DMS 273 treated with DMSO at 0.1 percent for 48 hours (cell line): Measurements from ENCODE around the gene NMRAL1.

Source experiments
- DNase-seq: peaks from one replicate; lab custom pipeline; 2025; lab: John Stamatoyannopoulos, UW

Gene NMRAL1

DNA sequence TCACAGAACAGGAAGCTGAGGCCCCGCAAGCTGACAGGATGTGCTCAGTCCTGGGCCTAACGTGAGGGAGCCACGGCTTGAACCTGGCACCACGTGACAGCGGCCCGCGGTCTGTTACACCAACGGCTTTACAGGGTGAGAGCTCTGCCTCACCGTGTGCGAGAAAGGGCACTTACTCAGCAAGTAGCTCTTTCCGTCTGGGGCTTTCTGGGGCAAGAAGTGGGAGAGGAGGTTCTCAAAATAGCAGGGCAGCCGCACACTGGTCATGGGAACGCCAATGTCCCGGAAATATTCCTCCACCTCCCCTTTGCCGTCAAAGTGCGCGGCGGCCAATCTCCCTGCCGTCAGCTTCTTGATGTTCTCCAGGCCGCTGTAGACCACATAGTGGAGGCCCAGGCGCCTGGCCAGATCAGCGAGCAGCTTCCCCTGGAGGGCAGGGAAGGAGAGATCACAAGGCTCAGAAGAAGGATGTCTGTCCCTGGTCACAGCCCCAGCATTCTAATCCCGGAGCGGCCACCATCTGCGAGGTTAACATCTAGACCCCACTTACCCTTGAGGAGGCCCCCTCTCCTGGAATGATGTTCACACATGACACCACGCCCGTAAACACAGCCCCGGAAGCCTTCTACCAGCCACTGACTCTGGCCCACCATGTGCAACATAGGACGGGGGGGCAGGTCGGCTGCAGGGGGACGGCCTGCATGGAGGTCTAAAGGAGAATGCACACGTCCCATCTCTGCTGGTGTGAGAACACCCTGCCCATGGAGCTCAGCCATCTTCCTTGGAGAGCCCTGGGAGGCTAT lies 8.2 kb downstream of the NMRAL1 start:
- DNase-seq = no peak

DNA sequence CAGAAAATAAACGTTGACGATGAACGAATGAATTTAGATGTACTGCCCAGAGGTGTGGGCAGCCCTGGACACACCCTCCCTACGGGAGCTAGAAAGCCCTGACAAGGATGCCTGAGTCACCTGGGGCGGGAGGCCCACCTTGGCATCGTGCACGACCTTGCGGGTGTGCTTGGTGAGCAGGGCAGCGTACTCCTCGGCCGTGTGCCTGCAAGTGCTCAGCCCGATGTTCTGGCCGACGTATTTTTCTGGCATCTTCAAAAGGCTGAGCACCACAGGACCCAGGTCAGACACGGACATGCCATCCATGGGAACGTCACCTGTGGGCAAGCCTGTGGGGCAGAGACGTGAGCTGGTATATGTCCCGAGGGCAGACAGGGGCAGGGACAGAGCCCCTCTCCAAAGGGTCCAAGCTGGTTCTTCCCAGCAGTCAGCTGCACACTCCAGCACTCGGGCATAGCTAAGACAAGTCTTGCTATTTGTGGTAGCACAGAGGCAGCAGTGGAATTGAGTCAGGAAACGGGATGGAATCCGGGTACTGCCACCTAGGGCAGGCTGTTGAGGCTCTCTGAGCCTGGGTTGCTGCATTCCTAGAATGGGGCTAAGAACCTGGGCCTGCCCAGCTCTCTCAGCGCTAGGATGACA lies 10.8 kb downstream of the NMRAL1 start:
- DNase-seq = no peak

DNA sequence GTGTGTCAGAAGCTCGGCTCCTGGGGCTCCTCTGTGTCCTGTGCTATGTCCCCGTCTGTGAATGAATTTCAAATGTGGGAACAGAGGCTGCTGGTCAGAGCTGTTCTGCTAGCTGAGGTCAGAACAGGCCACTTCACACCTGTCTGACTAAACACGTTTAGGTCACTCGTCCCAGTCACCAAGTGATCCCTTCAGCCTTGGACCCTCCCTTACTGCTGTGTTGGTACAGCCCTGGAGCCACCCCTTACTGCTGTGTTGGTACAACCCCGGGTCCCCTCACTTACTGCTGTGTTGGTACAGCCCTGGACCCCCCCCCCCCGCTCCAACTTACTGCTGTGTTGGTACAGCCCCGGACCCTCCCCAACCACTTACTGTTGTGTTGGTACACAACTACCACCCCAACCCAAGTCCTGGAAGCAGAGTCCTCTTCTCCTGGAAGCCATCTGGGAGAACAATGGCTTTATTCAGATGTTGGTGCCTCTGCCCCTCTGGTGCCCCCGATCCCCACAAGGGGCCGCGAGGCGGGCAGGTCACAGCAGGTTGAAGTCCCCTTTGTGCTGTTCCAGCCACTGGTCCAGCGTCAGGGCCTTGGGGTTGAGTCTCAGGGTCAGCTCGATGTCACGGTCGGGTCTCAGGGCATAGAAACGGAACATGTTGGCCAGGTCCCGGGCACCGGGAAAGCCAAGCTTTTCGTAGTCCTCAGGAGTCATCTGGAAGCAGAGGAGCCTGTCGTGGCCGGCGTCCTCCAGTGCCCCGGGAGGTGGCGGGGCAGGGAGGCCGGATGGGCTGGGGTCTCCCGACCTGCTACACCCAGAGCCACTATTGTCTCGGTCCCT lies 13.0 kb downstream of the NMRAL1 start:
- peak; percentile 54 for DNase-seq

DNA sequence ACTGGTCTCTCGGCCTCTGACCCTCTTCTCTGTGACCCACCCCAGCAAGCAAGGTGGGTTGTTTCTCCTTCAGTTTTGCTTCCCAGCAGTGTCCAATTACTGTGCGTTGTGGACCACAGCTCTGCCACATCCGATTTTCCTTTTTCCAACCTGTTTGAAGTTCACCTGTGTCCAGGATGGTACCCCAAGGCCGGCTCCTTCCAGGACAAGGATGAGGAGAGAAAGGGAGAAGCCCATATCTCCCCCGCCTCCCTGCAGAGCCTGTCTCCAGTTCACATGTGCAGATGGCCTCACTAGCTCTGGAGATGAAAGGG lies 13.5 kb downstream of the NMRAL1 start:
- DNase-seq = no peak

DNA sequence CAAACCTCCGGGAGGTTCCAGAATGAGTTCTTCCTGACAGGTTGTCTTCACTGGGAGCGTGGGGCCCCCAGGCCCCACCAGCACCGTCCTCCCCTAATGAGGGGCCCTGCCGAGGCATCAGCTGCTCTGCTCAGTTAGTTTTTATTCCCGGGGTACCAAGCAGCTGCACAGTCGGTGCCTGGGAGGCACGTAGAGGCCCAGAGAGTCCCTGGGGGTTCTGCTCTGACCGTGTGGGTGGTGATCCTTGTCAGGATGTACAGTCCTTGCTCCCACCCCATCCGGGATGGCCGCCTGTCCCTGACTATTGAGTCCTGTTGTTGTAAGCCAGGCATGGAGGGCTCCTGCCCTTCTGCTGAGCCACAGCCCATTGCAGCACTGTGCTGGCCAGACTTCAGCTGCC lies 18.5 kb downstream of the NMRAL1 start:
- DNase-seq = no peak

DNA sequence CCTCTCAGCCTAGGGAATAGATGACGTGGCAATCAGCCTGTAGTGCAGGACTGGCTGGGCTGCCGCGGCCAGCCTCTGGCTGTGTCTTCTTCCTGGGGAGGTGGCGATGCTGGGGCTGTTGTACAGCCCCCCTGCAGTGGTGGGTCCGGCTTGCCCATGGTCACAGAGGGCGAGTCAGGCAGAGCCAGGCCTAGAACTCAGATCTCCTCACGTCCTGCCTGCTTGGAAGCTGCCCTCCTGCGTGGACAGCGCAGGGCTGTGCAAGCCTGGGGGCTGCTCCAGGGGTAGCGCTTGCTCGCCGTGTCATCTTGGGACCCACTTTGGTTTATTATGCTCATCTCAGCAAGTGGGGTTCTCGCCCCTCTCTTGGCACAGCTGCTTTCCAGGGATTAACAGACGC lies 19.3 kb downstream of the NMRAL1 start:
- no peak for DNase-seq

DNA sequence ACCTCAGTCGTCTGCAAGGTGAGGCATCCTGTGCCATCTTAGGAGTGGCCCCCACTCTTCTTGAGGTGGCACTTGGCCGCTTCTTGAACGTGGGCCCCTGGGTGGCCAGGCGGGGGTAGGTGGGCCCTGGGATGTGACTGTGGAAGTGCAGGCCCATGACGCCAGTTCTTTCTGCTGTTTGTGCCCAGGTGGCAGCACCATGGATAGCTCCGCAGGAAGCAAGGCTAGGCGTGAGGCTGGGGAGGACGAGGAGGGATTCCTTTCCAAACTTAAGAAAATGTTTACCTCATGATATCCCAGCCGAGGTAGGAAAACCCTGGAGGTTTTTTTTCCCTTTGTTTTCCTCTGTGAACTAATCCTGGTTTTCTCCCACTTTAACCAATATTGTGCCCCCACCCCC lies 19.8 kb downstream of the NMRAL1 start:
- DNase-seq = no peak

DNA sequence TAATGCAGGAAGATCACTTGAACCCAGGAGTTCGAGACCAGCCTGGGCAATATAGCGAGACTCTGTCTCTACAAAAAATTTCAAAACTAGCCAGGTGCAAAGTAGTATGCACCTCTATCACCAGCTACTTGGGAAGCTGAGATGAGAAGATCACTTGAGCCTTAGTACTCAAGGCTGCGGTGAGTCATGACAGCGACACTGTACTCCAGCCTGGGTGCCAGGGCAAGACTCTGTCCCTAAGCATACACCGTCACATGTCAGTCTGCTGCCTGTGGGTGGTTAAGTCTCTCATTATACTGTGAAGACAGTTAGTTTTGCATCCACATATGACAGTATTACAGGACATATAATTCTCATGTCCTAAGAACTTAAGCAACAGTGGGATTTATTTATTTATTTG lies 21.8 kb downstream of the NMRAL1 start:
- DNase-seq = no peak

DNA sequence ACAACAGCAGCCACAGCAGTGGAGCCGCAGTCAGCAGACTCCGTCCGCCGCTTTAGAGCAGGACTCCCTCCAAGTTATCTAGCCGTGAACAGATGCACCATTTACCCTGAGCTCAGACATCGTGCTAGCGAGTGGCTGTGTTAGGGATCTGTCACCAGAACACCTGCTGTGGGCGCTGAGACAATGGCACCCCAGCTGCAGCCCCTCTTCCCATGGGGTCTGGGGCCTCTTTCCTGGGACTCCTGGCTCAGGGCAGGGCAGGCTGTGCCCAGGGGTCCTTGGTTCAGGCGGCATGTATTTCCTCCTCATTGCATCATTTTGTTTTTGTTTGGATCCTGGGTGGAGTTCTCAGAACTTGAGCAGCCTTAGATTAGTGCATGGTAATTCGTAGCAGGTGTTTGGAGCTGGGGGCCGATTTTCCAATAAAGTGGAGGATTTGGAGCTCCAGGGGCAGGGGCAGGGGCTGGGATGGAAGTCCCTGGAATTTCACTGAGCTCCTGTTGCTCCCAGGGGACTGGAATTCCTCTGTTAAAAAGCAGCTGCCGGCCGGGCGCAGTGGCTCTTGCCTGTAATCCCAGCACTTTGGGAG lies 23.4 kb downstream of the NMRAL1 start:
- DNase-seq = no peak

DNA sequence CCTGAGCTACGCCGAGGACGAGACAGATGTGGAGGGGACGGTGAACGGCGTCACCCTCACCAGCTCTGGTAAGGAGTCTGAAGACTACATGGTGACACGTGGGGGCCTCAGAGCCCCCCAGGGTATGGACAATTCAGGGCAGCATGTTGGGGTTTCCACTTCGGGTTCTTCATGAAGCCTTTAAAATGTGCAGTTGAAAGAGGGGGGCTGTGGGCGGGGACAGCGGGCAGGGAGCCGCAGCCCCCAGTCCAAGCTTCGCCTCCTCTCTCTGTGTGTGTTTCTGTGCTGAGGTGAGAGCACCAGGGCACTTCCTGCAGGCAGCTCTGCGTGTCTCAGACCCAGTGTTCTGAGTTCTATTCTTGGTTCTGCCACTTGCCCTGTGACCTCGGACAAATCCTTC lies 24.0 kb downstream of the NMRAL1 start:
- no peak for DNase-seq

DNA sequence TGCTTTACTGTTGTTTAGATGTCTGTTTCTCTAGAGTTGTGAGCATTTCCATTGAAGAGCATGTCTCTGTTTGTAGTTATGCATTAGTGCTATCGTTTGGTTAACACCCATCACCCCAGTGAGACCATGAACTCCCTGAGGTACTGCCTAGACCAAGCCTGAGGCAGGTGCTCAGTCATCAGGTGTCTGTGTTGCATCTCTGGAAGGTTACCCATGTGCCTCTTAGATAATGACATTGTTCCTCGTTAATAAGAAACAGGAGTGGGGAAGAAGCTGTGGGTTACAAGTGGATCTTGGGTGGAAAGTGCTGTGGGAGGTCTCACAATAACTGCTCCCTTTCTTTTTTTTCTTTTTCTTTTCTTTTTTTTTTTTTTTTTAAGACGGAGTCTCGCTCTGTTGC lies 30.4 kb downstream of the NMRAL1 start:
- DNase-seq = no peak

DNA sequence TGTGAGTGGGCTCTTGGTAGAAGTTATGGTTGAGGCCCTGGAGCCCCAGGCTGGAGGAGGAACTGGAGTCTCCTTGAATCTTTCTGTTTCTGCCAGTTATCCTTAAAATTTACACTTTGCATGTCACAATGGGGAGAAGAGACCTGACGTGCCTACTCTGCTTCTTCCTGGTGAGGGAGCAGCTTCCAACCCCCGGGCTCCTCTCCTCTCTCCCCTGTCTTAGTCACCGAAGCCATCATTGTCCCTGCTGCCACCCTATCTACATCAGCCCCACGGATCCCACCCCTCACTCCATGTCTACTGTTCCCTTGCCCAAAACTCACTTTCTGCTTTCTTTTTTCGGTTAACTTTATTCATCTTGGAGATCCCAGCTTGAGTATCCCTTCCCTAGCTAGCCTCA lies 31.2 kb downstream of the NMRAL1 start:
- DNase-seq = no peak

DNA sequence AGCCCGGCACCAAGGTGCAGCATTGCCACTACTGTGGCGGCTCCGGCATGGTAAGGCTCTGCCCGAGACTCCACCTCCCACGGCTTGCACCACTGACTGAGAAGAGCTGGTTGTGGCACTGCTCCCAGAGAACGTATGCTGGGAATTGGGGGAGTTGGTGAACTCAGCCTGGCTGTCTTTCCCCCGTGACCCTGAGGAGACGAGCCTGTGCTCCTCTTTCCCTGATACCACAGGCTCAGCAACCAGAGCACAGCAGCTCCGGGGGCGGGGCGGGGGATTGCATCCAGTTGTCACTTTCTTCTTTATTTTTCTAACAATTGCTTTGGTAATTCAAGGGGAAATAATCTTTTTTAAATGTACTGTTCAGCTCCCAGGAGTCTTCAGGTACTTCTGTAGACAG lies 32.1 kb downstream of the NMRAL1 start:
- DNase-seq = no peak

DNA sequence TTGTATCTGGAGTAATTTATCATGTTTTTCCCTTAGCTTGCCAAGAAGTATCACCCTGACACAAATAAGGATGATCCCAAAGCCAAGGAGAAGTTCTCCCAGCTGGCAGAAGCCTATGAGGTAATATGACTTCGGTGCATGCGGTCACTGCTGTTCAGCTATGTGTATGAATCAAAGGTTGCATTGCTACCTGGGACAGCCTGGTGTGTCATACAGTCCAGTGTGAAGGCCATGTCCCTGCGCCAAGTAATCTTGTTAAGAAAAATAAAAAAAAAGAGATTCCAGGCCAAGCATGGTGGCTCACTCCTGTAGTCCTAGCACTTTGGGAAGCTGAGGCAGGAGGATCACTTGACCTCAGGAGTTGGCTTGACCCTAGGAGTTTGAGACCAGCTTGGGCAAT lies 37.1 kb downstream of the NMRAL1 start:
- no peak for DNase-seq

DNA sequence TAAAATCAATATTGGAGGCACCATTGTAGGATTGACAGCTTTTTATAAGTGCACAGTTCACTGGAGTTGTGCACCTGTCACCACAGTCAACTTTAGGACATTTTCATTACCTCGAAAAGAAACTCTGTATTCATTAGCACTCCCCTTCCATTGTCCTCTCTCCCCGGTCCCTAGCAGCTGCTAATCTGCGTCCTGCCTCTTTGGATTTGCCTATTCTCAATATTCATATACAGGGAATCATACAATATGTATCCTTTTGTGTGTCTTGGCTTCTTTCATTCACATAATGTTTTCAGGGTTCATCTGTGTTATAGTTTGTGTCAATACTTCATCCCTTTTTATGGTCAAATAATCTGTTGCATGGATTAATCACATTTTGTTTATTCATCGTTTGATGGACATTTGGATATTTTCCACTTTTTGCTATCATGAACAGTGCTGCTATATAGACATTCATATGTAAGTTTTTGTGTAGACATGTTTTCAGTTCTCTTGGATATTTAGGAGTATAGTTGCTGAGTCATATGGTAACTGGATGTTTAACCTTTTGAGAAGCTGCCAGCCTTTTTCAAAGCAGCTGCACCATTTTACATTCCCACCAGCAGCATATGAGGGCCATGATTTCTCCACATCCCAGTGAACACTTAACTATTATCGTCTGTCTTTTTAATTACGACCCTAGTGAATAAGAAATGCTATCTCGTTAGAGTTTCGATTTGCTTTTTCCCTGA lies 38.9 kb downstream of the NMRAL1 start:
- DNase-seq = no peak

DNA sequence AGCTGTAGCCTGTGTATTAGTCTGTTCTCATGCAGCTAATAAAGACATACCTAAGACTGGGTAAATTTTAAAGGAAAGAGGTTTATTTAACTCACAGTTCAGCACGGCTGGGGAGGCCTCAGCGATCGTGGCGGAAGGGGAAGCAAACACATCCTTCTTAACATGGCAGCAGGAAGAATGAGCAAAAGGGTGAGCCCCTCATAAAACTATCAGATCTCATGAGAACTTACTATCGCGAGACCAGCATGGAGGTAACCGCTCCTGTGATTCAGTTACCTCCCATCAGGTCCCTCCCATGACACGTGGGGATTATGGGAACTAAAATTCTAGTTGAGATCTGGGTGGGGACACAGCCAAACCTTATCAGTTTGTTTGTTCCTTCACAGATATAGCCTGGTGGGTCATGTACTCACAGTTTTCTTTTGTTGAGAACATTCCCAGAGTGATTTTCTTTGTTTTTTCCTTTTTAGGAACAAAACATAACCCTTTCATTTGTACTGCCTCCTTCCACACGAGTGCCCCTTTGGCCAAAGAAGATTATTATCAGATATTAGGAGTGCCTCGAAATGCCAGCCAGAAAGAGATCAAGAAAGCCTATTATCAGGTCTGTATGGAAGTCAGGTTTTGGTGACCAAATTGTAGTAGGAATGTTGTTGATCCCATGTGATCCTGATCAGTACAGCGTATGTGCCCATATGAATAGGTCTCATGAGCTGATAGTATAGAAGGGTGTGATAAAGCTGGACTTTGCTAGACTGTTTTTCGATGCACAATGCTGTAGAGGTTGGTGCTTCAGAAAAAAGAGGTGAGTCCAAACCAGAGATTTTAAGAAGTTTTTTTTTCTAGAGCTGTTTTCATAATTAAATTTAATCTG lies 40.3 kb downstream of the NMRAL1 start:
- DNase-seq = no peak

DNA sequence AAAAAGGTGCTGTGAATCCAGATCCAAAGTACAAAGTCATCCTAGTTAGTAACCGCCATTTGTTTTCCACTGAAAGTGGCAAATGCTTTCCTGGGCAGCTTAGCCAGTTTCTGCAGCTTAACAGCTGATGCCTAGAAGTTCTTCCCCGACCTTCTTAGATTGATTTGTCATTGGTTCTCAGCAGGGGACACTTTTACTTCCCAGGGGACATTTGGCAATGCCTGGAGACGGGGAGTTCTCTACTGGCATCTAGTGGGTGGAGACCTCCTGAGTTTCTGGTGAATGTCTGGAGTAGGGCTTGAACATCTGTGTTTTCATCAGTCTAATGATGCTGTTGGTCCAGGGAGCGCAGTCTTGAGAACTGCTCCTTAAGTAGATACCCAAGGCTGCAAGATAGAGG lies 41.2 kb downstream of the NMRAL1 start:
- no peak for DNase-seq

DNA sequence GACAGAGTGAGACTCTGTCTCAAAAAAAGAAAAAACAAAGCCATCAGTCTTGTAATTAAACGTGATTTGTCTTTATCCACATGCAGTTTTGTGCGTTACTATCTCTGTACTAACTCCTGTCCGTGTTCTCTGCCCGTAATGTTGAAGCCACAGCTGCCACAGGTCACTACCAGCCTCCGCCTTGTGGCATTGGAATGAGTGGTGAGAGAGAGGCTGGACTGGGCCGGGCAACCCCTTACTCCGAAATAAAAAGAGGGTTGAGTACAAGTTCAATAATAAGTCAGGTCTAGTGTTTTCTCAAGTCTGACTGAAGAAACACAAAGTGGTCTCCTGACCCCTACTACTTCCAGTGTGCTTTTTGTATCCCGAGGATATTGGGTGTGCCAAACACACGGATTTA lies 43.4 kb downstream of the NMRAL1 start:
- DNase-seq = no peak

DNA sequence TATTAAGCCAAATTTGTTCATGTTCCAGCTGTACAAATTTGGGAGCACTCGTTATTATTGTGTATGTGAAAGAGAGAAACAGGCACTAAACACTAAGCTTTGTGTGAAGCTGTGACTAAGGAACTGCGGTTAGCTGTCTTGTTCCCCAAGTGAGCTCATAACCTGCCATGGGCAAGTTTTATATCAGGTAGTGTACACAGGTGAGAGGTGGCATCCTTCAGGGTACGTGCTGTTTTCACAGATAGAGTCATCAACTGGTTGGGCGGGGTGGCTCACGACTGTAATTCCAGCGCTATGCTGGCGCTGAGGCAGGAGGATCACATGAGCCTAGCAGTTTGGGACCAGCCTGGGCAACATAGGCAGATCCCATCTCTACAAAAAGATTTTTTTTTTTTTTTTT lies 45.9 kb downstream of the NMRAL1 start:
- no peak for DNase-seq

DNA sequence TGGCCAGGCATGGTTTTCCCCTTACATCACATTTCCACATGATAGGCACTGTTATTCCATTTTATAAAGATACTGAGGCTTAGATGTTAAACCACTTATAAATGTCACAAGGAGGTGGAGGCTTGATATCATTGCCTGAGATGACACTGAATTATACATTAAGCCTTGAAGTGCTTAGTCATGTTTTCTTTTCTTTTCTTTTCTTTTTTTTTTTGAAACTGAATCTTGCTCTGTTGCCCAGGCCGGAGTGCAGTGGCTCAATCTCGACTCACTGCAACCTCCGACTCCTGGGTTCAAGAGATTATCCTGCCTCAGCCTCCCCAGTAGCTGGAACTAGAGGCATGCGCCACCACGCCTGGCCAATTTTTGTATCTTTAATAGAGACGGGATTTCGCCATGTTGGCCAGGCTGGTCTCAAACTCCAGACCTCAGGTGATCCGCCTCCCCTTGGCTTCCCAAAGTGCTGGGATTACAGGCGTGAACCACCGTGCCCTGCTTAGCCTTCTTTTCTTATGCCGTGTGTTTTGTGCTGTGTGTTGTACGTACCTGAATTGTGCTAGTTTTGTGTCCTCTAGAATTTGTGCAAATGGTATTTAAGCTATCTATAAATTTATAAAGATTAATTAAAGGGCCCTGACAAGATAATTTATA lies 47.6 kb downstream of the NMRAL1 start:
- DNase-seq = no peak
